Fibroblast of the aortic adventitia (primary cell): ENCODE measurements around the gene TENM4. TPM values are rescaled to one million over a fixed set of nuclear protein-coding genes. Genes with fewer than 3 reads are reported as not detected.

Source experiments
- DNase-seq: peaks from one replicate; pipeline ENCODE4 v3.0.0-alpha.2; 2010; ENCODE audit warnings: low read depth
- H3K4me3 ChIP-seq: 2 replicates; pipeline ENCODE4 v1.5.1; 2011; ENCODE audit warnings: low read depth, mild to moderate bottlenecking, control low read depth, low read length, moderate library complexity
- CTCF ChIP-seq: IDR thresholded peaks from 2 replicates; pipeline ENCODE4 v1.5.1; 2011; ENCODE audit warnings: mild to moderate bottlenecking, low read length, control low read depth, inconsistent platforms; ENCODE audit not compliant: insufficient read depth
- total RNA-seq: library from RNA; depleted of rRNA; stranded (reverse); fragments of >200 nt; gene quantifications from 2 replicates; pipeline ENCODE4 v1.2.3, GENCODE V29; 2012; ENCODE audit warnings: low replicate concordance

TENM4 gene
- total RNA-seq, 1 donor, result 113 TPM

GRCh38 chr11:79100093-79100910 lies 340.5 kb downstream of the TENM4 start:
- TF ChIP-seq CTCF, result peak; percentile 91
- no peak overlapping the region for H3K4me3 ChIP-seq
- peak; percentile 70 for DNase-seq

- no peak overlapping the region for H3K4me3 ChIP-seq
- no peak for TF ChIP-seq CTCF
- no peak for DNase-seq
Measured at GRCh38 chr11:79098146-79098545, 342.7 kb downstream of the TENM4 start.

GRCh38 chr11:79097246-79097875 lies 343.5 kb downstream of the TENM4 start:
- no peak for TF ChIP-seq CTCF
- no peak overlapping the region for H3K4me3 ChIP-seq
- peak; percentile 82 for DNase-seq

GRCh38 chr11:79095424-79095823 lies 345.4 kb downstream of the TENM4 start:
- DNase-seq, result no peak
- no peak overlapping the region for H3K4me3 ChIP-seq
- TF ChIP-seq CTCF, result no peak

- no peak for DNase-seq
Measured at GRCh38 chr11:79094616-79095015, 346.2 kb downstream of the TENM4 start.

GRCh38 chr11:79092791-79093353 lies 348.0 kb downstream of the TENM4 start:
- DNase-seq, result peak; percentile 100
- no peak overlapping the region for H3K4me3 ChIP-seq
- TF ChIP-seq CTCF, result no peak

More at GRCh38 chr11:79094616-79095015, 346.2 kb downstream of the TENM4 start:
- no peak overlapping the region for H3K4me3 ChIP-seq
- TF ChIP-seq CTCF, result no peak
